GM23248 (cell line): Measurements from ENCODE around the gene TTYH1. TPM values are rescaled to one million over a fixed set of nuclear protein-coding genes. Genes with fewer than 3 reads are reported as not detected.

Experiments used
- DNase-seq: peaks from one replicate; pipeline ENCODE4 v3.0.0-alpha.2; 2015
- H2AFZ ChIP-seq: fragments of 200-600 bp; sonication (generic); 2 replicates; pipeline ENCODE4 v1.6.1; 2016; ENCODE audit warnings: antibody characterized with exemption
- H3F3A ChIP-seq: fragments of 200-600 bp; sonication (generic); 2 replicates; pipeline ENCODE4 v1.6.1; 2016; ENCODE audit warnings: mild to moderate bottlenecking, antibody characterized with exemption, mixed run types; ENCODE audit not compliant: insufficient read depth
- H3K27ac ChIP-seq: fragments of 200-600 bp; sonication (generic); 2 replicates; pipeline ENCODE4 v1.5.1; 2016; ENCODE audit warnings: mild to moderate bottlenecking
- H3K27me3 ChIP-seq: fragments of 200-600 bp; sonication (generic); replicated peaks from 2 replicates; pipeline ENCODE4 v1.6.1; 2016; ENCODE audit warnings: mild to moderate bottlenecking; ENCODE audit not compliant: insufficient read depth
- H3K36me3 ChIP-seq: fragments of 200-600 bp; sonication (generic); 2 replicates; pipeline ENCODE4 v1.6.1; 2016; ENCODE audit warnings: low read depth, mild to moderate bottlenecking
- H3K4me1 ChIP-seq: fragments of 200-600 bp; sonication (generic); 2 replicates; pipeline ENCODE4 v1.6.1; 2016; ENCODE audit warnings: mild to moderate bottlenecking; ENCODE audit not compliant: insufficient read depth
- H3K4me2 ChIP-seq: fragments of 200-600 bp; sonication (generic); one replicate; pipeline ENCODE4 v1.6.1; 2016; ENCODE audit warnings: mild to moderate bottlenecking; ENCODE audit not compliant: unreplicated experiment
- H3K4me3 ChIP-seq: fragments of 200-600 bp; sonication (generic); 2 replicates; pipeline ENCODE4 v1.5.1; 2016; ENCODE audit warnings: mild to moderate bottlenecking
- H3K79me2 ChIP-seq: fragments of 200-600 bp; sonication (generic); 2 replicates; pipeline ENCODE4 v1.6.1; 2016; ENCODE audit warnings: mild to moderate bottlenecking; ENCODE audit not compliant: insufficient read depth
- H3K9ac ChIP-seq: fragments of 200-600 bp; sonication (generic); 2 replicates; pipeline ENCODE4 v1.6.1; 2016; ENCODE audit warnings: mild to moderate bottlenecking
- H3K9me2 ChIP-seq: fragments of 200-600 bp; sonication (generic); 2 replicates; pipeline ENCODE4 v1.6.1; 2016; ENCODE audit warnings: mixed run types, mild to moderate bottlenecking, moderate library complexity; ENCODE audit not compliant: insufficient read depth
- H3K9me3 ChIP-seq: fragments of 200-600 bp; sonication (generic); one replicate; pipeline ENCODE4 v1.6.1; 2017; ENCODE audit warnings: low read depth
- H4K20me1 ChIP-seq: fragments of 200-600 bp; sonication (generic); 2 replicates; pipeline ENCODE4 v1.6.0; 2016; ENCODE audit not compliant: insufficient read depth
- EZH2 ChIP-seq: fragments of 200-600 bp; sonication (generic); IDR thresholded peaks from 2 replicates; pipeline ENCODE4 v1.6.1; 2018; ENCODE audit warnings: antibody characterized with exemption, mild to moderate bottlenecking; ENCODE audit not compliant: insufficient read depth, poor library complexity, severe bottlenecking
- EZH2phosphoT487 ChIP-seq: fragments of 200-600 bp; sonication (generic); IDR thresholded peaks from 2 replicates; pipeline ENCODE4 v1.6.1; 2018; ENCODE audit warnings: antibody characterized with exemption, moderate library complexity, mild to moderate bottlenecking, low read depth; ENCODE audit not compliant: insufficient read depth
- WGBS, 2 experiments: methylation state at CpG; one replicate each; pipeline ENCODE4 v1.1.6; 2015 to 2017; ENCODE audit warnings: low lambda C conversion rate in 2 of 2, low coverage in 1 of 2; ENCODE audit errors: missing lambda C conversion rate in 2 of 2; 5-methylcytosine and 5-hydroxymethylcytosine counted together
- in situ Hi-C: fragments of 300-500 bp; cut with MboI; formaldehyde crosslinking; loops from 2 replicates; pipeline ENCODE4 v1.15.0; 2020
- polyA plus RNA-seq: library from polyadenylated mRNA; unstranded; fragments of >200 nt; fragmentation: Nextera tagmentation; extraction: Ambion mirVana; gene quantifications from 2 replicates; pipeline ENCODE4 v1.2.1, GENCODE V29; 2016
- total RNA-seq: library from RNA; depleted of rRNA; stranded (reverse); fragments of >200 nt; shearing (Covaris generic); gene quantifications from 2 replicates; pipeline ENCODE4 v1.2.3, GENCODE V29; 2014

Gene TTYH1
- total and polyA plus RNA-seq, 2 experiments from 2014 or later = 0.05 TPM; not detected in 1

- no peaks in the 10 kb centered on the region for H3K36me3 ChIP-seq
- H3F3A ChIP-seq = no peaks in the 10 kb centered on the region
- H3K27me3 ChIP-seq = no peaks in the 10 kb centered on the region
- no peaks in the 10 kb centered on the region for H3K79me2 ChIP-seq
- H3K27ac ChIP-seq = no peak overlapping the region
- 52 to 53% methylated on average over 6 of the region's 6 CpGs for whole genome bisulfite sequencing, 2 experiments
- TF ChIP-seq EZH2 (no peak), EZH2phosphoT487 (no peak)
- H3K9ac ChIP-seq = no peak overlapping the region
- no peak overlapping the region for H3K4me3 ChIP-seq
- H3K4me2 ChIP-seq = no peak overlapping the region
- H3K4me1 ChIP-seq = no peaks in the 10 kb centered on the region
- in situ Hi-C loops = no loop called here
- no peaks in the 10 kb centered on the region for H3K9me2 ChIP-seq
- no peaks in the 10 kb centered on the region for H3K9me3 ChIP-seq
- no peak overlapping the region for H2AFZ ChIP-seq
- no peak for DNase-seq
- no peaks in the 10 kb centered on the region for H4K20me1 ChIP-seq
Observed at GRCh38 chr19:54400913-54401312, 14.4 kb upstream of the TTYH1 start.

GRCh38 chr19:54403054-54403453, 12.2 kb upstream of the TTYH1 start:
- Histone ChIP-seq H4K20me1 (no peaks in the 10 kb centered on the region), H3K9me2 (no peaks in the 10 kb centered on the region), H3K4me3 (no peak overlapping the region), H3K36me3 (no peaks in the 10 kb centered on the region), H3K9ac (no peak overlapping the region), H3K27me3 (no peaks in the 10 kb centered on the region), H3K9me3 (no peaks in the 10 kb centered on the region), H3F3A (no peaks in the 10 kb centered on the region), H3K79me2 (no peaks in the 10 kb centered on the region), H2AFZ (no peak overlapping the region), H3K4me2 (no peak overlapping the region), H3K4me1 (no peaks in the 10 kb centered on the region), H3K27ac (no peak overlapping the region)
- TF ChIP-seq EZH2phosphoT487 (no peak), EZH2 (no peak)
- WGBS, 2 experiments = 38 to 46% methylated on average over 8 of the region's 8 CpGs
- no peak for DNase-seq
- in situ Hi-C loops = no loop called here

- no peaks in the 10 kb centered on the region for H3K36me3 ChIP-seq
- H3K4me2 ChIP-seq = no peak overlapping the region
- in situ Hi-C loops = no loop called here
- no peak overlapping the region for H3K9ac ChIP-seq
- H3K9me2 ChIP-seq = no peaks in the 10 kb centered on the region
- H3K27ac ChIP-seq = no peak overlapping the region
- no peaks in the 10 kb centered on the region for H3K9me3 ChIP-seq
- no peak for DNase-seq
- no peak overlapping the region for H3K4me3 ChIP-seq
- no peaks in the 10 kb centered on the region for H3F3A ChIP-seq
- no peaks in the 10 kb centered on the region for H3K4me1 ChIP-seq
- H2AFZ ChIP-seq = no peak overlapping the region
- H3K79me2 ChIP-seq = no peaks in the 10 kb centered on the region
- H4K20me1 ChIP-seq = no peaks in the 10 kb centered on the region
- H3K27me3 ChIP-seq = no peaks in the 10 kb centered on the region; the same call in 1 of the 2 replicates
- TF ChIP-seq EZH2phosphoT487 (no peak), EZH2 (no peak)
Observed at GRCh38 chr19:54405628-54406027, 9.6 kb upstream of the TTYH1 start.

GRCh38 chr19:54407780-54408179, 7.5 kb upstream of the TTYH1 start:
- Histone ChIP-seq H3K36me3 (no peaks in the 10 kb centered on the region), H3K9ac (no peak overlapping the region), H3F3A (no peaks in the 10 kb centered on the region), H3K4me2 (no peak overlapping the region), H3K27me3 (no peaks in the 10 kb centered on the region; the same call in 1 of the 2 replicates), H3K79me2 (no peaks in the 10 kb centered on the region), H3K4me1 (no peaks in the 10 kb centered on the region), H3K4me3 (no peak overlapping the region), H2AFZ (no peak overlapping the region), H4K20me1 (no peaks in the 10 kb centered on the region), H3K9me2 (no peaks in the 10 kb centered on the region), H3K9me3 (no peaks in the 10 kb centered on the region), H3K27ac (no peak overlapping the region)
- WGBS, 2 experiments = 41 to 42% methylated on average over 7 of the region's 7 CpGs
- no peak for DNase-seq
- in situ Hi-C loops = no loop called here
- TF ChIP-seq EZH2 = no peak
- TF ChIP-seq EZH2phosphoT487 = no peak

DNA sequence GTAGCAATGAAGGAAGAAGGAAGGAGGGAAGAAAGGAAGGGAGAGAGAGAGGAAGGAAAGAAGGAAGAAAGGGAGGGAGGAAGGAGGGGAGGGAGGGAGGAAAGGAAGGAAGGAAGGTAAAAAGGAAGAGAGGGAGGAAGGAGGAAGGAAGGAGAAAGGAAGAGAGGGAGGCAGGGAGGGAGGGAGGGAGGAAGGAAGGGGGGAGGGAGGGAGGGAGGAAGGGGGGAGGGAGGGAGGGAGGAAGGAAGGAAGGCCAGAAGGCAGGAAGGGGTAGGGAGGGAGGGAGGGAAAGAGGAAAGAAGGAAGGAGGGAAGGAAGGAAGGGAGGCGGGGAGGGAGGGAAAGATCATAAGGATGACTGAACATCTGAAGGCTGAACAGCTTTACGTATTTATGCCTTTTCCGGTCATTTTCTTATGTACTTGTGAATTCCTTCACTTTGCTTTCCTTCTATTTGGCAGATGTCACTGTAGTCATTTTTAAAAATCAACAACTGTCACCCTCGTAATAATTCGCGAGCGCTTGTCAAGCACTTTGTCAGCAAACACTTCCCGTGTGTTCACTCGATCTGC, 6.7 kb upstream of the TTYH1 start:
- WGBS, 2 experiments = 51% methylated on average over 8 to 9 of the region's 9 CpGs

More for the DNA sequence above, 6.7 kb upstream of the TTYH1 start:
- Histone ChIP-seq H3K27ac (no peak overlapping the region), H3K4me1 (no peaks in the 10 kb centered on the region), H3K27me3 (no peaks in the 10 kb centered on the region; the same call in 1 of the 2 replicates), H4K20me1 (no peaks in the 10 kb centered on the region), H3K9me2 (no peaks in the 10 kb centered on the region), H3K4me3 (no peak overlapping the region), H3K79me2 (no peaks in the 10 kb centered on the region), H2AFZ (no peak overlapping the region), H3F3A (no peaks in the 10 kb centered on the region), H3K4me2 (no peak overlapping the region), H3K9ac (no peak overlapping the region), H3K9me3 (no peaks in the 10 kb centered on the region), H3K36me3 (no peaks in the 10 kb centered on the region)
- TF ChIP-seq EZH2phosphoT487 (no peak), EZH2 (no peak)
- in situ Hi-C loops = no loop called here
- no peak for DNase-seq
